ENCODE data around the gene SLC39A7.
"Not testable (repeated sequence)": the region's sequence is repeated elsewhere in the genome, so short reads cannot be mapped to it uniquely, and the experiment has no call there.

The SLC39A7 gene

DNA sequence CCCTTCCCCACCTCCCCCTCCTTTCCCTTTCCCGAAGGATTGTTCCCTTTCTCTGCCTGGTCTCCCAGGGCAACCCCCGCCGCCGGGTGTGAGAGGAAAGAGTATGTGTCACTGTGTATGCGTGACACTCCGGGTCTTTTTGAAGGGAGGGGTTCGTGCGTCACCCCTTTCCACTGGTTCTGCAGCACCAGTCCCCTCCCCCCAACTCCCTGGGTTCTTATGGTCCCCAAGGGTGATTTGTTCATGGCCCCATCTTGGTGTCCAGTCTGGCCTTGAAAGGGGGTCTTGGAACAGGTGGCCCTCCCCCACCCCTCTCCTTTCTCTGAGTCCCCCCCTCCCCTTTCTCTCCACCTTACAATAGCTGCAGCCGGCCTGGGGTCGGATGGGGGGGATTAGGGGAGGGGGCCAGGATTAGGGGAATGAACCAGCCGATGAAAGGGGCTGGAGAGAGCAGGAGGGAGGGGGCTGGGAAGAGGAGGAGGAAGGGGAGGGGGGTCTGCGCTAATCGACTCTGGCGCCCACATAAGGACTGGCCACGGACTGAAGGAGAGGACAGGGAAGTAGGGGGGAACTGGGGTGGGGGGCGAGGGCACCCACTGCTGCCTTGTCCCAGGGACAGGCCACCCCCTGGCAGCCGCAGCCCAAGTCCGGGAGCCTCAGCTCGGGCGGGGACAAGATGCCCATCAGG lies 6.3 kb downstream of the SLC39A7 start:
- no peak for DNase-seq

DNA sequence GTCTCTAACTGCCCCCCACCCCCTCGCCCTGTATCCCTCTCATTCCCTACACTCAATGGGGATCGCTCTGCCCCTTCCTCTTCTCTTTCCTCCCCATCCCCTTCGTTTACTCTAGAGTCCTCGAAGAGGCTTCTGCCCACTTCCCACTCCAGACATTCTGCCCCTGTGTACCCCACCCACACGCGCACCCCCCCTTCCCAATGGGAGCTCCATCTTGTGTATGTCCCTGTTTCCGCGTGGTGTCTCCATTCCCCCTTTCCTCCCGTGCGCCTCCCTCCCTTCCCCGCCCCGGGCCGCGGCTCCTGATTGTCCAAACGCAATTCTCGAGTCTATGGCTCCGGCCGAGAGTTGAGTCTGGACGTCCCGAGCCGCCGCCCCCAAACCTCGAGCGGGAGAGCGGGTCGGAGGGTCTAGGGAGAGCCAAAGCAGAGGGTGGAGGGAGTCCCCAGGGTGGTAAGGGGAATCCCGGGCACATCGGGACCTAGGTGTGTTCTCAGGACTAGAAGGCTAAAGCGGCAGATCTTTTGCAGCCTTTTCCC lies 7.0 kb downstream of the SLC39A7 start:
- DNase-seq: no peak

DNA sequence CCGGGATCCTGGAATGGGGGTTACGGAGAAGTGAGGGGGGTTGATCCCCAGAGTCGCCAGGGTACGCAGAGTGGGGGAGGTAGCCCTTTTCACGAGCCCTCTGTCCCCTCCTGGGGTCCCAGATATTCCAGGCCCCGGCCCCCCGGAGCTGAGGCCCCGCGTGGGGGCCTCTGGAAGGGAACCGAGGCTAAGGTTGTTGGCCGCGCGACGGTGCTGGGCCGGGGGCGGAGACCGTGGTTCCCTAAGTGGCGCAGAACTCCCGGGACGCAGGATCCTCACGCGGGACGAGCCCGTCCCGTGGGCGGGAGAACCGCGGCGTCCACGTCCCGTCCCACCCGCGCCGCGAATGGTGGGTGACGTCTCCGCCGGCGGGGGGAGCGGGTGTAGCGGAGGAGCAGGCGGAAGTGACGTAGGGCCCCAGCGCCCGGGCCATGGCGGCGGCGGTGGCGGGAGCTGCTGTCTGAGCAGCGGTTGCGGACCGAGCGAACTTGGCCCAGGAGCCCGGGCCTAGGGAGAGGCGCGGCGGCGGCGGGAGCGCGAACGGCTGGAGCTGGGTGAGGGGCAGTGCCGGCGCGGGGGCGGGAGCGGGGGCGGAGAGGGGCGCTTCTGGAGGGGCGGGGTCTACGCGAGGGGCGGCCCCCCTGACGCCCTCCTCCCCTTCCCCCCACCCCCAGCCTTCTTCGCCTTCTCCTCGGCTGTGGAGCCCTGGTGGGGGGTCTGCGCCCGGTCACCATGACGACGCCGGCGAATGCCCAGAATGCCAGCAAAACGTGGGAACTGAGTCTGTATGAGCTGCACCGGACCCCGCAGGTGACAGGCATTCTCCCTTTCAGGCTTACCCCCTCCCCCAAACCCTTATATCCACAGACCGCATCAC lies 7.7 kb downstream of the SLC39A7 start, which contains the start of gene RING1:
TSS of gene RING1 (plus strand) at position 410 of the 877 bp plus-strand sequence. CDS start at position 733, 323 bp downstream.
- peak; percentile 86 to 89 for DNase-seq

DNA sequence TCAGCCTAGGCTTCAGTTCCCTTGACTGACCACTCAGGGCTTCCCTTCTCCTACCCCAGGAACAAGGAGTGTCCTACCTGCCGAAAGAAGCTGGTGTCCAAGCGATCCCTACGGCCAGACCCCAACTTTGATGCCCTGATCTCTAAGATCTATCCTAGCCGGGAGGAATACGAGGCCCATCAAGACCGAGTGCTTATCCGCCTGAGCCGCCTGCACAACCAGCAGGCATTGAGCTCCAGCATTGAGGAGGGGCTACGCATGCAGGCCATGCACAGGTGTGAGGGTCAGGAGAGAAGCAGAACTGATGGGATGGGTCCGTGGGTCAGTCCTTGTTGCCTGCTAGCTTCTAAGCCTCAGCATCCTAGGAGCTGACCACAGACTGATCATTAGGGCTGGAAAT lies 9.2 kb downstream of the SLC39A7 start:
- DNase-seq: no peak

DNA sequence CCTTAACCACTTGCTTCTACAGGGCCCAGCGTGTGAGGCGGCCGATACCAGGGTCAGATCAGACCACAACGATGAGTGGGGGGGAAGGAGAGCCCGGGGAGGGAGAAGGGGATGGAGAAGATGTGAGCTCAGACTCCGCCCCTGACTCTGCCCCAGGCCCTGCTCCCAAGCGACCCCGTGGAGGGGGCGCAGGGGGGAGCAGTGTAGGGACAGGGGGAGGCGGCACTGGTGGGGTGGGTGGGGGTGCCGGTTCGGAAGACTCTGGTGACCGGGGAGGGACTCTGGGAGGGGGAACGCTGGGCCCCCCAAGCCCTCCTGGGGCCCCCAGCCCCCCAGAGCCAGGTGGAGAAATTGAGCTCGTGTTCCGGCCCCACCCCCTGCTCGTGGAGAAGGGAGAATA lies 10.5 kb downstream of the SLC39A7 start:
- no peak for DNase-seq

DNA sequence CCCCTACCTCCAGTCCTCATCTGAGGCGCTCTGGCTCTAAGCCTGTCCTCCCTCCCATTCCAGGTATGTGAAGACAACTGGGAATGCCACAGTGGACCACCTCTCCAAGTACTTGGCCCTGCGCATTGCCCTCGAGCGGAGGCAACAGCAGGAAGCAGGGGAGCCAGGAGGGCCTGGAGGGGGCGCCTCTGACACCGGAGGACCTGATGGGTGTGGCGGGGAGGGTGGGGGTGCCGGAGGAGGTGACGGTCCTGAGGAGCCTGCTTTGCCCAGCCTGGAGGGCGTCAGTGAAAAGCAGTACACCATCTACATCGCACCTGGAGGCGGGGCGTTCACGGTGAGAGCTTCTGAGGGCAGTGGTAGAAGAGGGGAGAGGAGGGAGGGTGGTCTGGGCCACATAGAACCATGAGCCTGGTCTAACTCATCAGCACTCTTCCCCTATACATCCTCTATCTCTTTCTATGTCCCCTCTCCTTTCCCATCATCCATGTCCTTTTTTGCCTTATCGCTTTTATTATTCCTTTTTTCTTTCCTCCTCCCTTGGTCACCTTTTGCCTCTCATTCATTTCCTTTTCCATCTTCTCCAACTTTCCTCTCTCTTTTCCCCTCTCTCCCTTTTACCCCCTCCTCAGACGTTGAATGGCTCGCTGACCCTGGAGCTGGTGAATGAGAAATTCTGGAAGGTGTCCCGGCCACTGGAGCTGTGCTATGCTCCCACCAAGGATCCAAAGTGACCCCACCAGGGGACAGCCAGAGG lies 11.2 kb downstream of the SLC39A7 start:
- DNase-seq: no peak

DNA sequence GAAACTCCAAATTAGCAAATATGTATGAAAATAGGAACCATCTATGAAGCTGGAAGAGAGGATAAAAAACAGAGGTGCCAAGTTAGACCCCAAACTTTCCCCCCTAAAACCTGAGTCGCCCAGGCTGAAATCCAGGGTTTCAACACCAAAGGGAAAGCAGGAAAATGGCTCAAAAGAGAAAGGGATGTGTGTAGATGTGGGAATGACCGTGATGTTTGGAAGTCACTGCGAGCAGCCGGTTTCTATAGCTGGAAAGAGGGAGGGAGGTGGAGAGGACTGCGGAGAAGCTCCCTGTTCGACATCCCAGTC lies 12.1 kb downstream of the SLC39A7 start:
- no peak for DNase-seq

DNA sequence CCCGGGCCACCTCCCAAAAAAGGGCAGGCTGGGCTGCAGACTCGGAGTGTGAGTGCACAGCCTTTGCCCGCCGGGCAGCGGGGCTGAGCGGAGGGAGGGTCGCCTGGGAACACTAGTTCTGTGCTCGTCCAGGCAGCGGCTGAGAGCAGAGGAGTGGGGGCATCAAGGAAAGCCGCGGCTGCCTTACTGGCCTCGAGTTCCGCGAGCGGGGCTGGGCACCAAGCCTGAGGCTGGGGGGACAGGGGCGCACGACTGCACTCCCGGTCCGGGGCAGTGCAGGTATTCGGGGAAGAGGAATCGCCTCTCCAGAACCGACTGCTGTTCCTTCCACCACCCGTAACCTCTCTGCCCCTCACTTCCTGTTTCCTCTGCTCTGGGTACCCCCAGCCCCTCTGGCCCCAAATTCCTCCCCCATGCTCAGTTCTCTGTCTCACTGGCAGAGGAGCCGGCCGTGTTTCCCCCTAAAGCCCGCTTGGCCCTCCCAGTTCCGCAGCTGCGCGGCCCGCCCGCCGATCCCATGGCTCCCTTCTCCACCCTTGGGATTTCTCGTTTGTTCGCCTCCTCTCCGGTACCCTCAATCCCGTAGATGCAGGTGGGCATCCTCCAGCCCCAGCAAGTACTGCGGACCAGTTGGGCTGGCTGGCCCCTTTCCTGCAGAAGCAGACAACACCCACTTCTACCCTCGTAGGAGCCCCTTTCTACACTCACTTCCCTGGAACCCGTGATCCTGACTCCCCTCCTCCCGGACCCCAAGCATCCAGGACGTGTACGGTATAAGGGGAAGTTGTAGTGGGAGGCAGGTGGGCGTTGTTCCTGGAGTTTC lies 12.7 kb downstream of the SLC39A7 start:
- no peak for DNase-seq

DNA sequence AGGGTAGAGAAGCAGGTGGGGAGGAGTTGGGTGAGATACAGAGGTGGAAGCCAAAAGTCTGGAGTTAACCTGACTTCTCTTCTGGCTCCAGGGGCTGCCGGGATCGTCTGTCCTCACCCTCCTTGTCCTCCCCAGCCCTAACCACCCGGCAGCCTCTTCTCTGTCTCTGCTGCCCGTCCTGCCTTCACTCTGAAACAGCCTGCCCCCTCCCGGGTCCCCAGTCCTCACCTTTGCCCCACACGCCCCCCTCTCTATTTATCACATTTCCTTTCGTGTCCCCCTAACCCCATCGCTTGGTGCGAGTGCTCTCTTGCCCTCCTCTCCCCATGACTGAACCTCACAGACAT lies 13.3 kb downstream of the SLC39A7 start:
- DNase-seq: no peak

DNA sequence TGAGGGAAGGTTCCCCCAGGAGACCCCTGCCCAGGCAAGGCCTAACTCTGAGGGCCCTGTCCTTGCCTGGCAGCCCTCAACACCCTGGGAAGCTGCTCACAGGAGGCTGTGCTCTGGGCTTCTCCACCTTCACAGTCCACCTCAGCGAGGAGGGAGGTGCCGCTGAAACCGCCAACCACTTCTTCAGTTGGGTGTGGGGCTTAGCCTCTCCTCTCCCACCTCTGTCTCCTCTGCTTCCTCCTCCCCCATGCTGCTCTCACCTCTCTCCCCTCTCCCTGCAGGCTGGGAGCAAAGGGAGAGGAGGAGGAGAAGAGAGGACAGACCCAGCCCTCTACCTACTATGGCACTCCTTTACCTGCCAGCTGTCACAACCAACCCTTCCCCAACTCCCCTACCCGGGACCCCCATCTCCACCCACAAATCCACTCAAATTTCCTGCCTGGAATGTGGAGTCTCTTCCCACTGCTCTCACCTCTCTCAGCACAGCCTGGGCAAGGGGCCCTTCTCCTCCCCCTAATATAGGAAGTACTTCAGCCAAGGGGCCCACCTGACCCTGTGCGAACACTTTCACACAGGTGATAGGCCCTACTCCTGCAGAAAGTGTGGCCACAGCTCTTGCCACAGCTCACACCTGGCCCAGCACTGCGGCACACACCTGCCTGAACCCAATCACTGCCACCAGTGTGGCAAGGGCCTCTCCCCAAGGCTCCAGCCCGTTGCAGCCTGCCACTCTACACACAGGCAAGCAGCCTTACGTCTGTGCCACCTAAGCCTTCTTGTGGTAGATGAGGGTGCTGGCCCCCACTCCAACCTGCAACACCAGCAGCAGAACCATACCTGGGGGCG lies 14.8 kb downstream of the SLC39A7 start:
- no peak for DNase-seq

DNA sequence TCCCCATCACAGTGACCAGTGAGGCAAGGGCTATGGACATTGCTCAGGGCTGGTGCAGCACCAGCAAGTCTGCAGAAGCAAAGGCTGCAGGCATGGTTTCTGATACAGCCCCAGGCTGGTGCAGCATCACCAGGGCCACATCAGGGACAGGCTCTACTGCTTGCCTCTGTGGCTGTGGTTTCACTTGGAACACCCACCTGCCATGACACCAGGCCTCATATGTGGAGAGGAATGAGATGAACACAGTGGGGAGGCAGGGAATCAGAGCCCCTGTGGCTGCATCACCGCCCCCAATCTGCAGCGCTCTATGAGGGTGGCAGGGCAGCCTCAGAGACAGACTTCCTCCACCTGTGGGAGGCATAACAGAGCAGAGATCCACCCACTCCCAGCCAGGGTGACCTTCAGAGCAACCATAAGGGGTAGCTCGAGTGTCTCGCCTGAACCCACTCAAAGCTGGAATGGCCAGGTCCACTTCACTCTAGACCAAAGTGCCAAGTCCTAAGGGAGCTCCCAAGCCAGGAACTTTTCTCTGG lies 15.5 kb downstream of the SLC39A7 start:
- DNase-seq: no peak

DNA sequence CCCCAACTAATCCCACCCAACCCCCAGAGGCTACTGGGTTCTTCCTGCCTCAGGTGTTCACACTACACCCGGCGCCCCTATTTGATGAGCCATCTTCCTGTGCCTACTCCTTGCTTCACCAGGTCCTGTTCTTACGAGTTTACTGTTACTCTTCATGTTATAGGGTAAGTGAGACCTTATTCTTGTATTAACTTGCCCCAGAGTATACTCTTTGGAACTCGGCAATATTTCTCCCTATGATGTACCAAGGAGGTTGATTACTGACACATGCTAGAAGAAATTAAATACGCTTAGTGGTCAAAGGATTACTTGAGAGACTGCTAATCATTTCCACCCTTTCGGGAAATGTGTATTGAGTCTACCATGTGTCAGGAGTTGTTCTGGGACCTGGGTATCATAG lies 16.6 kb downstream of the SLC39A7 start:
- DNase-seq: no peak

DNA sequence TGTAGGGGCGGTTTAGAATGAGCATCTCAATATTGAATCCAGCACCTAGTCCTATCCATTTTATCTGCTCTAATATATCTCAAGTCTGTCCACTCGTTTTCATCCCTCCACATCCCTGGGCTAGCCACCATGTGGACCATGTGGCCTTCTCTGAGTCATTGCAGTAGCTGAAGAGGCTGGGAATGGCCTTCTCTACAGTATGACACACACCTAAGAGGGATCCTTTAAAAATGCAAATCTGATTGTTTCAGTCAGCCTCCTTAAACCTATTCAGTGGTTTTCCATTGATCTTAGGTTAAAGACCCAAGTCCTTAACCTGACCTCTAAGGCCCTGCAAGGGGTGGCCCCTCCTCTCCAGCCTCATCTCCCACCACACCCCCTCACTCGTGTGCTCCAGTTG lies 17.0 kb downstream of the SLC39A7 start:
- no peak for DNase-seq

DNA sequence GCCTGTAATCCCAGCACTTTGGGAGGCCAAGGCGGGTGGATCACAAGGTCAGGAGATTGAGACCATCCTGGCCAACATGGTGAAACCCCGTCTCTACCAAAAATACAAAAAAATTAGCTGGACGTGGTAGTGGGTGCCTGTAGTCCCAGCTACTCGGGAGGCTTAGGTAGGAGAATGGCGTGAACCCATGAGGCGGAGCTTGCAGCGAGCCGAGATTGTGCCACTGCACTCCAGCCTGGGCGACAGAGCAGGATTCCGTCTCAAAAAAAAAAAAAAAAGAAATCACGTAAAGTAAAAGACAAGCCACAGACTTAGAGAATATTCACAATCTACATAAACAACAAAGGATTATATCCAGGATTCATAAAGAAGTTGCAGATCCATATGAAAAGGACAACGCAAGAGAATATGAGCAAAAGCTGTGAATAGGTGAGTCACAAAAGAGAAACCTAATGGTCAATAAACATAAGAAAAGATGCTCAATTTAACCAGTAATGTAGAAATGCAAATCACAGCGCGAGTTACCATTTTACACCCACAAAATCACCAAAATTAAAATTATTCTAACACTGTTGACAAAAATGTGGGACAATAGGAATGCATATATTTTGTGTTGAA lies 25.9 kb downstream of the SLC39A7 start:
- DNase-seq: not testable (repeated sequence)

DNA sequence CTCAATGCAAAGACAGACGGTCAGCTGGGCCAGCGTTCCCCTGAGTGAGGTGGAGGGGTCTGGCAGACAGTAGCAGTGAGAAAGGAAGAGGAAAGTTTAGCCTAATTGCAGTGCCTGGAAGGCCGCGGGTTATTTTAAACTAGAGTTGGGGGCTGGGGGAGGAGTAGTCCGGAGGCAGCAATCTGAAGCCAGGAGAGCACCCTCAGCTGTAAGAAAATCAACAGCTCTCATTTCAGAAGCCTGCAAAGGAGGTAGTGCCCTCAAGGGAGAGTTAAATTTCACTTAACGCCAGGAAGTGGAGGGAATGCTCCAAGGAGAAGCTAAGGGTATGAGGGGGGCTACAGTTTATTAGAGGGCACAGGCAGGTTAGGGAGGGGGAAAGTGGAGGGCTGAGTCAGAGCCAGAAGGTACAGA lies 34.6 kb downstream of the SLC39A7 start:
- no peak for DNase-seq

DNA sequence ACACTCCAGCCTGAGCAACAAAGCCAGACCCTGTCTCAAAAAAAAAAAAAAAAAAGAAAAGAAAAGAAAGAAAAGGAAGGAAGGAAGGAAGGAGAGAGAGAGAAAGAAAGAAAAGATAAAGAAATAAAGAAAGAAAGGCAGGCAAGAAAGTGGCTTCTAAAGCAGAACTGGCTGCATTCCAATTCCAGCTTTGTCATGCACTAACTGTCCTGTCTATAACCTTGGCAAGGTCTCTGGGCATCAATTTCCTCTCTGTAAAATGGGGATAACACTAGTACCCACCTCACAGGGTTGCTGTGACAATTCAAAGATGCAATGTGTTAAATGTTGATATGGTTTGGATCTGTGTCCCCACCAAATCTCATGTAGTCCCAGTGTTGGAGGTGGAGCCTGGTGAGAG lies 35.7 kb downstream of the SLC39A7 start:
- no peak for DNase-seq

DNA sequence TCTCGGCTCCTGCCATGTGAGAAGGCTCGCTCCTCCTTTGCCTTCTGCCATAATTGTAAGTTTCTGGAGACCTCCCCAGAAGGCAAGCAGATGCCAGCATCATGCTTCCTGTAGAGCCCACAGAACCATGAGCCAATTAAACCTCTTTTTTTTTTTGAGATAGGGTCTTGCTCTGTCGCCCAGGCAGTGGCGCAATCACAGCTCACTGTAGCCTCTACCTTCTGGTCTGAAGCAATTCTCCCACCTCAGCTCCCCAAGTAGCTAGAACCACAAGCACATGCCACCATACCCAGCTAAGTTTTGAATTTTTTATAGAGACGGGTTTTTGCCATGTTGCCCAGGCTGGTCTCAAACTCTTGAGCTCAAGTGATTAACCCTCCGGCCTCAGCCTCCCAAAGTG lies 36.2 kb downstream of the SLC39A7 start:
- no peak for DNase-seq

DNA sequence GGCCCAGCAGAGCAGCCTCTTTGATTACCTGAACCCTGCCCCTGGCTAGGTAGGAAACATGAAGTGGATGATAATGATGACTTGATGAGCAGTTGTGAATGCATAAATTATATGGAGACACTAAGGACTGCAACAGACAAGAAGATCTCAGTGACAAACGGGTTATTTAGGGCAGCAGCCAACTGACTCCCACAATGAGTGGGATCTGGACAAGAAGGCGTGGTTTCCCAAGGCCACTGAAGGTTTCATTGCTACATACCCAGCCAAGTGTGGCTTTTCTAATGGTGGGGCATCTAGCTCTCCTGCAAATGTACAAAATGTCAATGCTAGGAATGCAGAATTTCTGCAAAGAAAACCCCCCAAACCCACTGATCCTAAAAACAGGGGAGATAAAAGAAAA lies 37.1 kb downstream of the SLC39A7 start:
- no peak for DNase-seq

DNA sequence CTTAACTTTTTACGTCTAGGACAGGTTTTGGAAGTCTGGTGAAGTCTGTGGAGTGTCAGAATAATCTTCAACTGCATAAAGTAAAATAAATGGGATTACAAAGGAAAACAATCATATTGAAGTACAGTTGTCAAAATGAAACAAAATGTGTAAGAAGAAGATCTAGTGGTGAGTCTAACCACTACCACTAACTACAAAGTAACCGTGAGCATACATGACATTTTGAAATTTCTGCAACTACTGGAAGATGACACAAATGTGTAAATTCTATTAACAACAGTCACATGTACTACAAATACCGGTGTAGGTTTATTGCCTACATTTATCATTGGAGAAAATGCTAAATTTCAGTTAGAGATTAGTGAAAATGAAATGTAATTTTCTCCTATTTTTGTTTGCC lies 41.3 kb downstream of the SLC39A7 start:
- DNase-seq: no peak

DNA sequence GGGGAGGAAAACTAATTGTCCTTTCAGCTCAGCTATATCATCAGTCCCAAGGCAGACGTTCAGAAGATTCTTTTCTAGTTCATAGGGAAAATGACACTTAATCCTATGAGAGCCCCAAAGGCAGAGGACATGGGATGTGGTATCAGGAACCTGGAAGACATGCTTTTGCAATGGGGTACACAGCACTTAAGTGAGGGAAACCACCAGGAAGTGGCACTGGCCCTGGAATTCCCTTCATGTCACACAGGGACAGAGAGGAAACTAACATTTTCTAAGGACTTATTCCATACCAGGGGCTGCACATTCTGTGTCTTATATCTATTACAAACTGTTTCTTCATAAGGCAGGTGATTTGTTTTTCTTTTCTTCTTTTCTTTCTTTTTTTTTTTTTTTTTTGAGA lies 42.8 kb downstream of the SLC39A7 start:
- no peak for DNase-seq

Measured in CD4-positive, alpha-beta T cell treated with Interferon alpha-2 for 1 hour (primary cell).